Measurements from ENCODE around the gene TMEM91.

GRCh38 chr19:41411968-41412265 lies 35.6 kb downstream of the TMEM91 start:
- TF ChIP-seq CHD7 (IDR thresholded peaks at IDR 0.05; ENCODE audit: insufficient replicate concordance, low read length) (no peak), EZH2 (IDR thresholded peaks at IDR 0.05; ENCODE audit: low read depth, low read length, severe bottlenecking) (no peak), KDM1A (IDR thresholded peaks at IDR 0.05; ENCODE audit: borderline replicate concordance, low read length) (no peak), ATF2 (IDR thresholded peaks at IDR 0.05; ENCODE audit: low read length) (no peak), CTCF (IDR thresholded peaks at IDR 0.05; ENCODE audit: control extremely low read depth in 1 of 3, insufficient read depth in 1 of 3, low read depth in 1 of 3, low read length in 3 of 3) (no peak), MAX (IDR thresholded peaks at IDR 0.05) (no peak), POLR2AphosphoS5 (IDR thresholded peaks at IDR 0.05; ENCODE audit: low read depth, low read length) (no peak), GABPA (IDR thresholded peaks at IDR 0.05; ENCODE audit: borderline replicate concordance, insufficient read depth, low read length) (no peak), ZNF274 (IDR thresholded peaks at IDR 0.05; ENCODE audit: borderline replicate concordance, extremely low read depth, low read length) (no peak), EGR1 (IDR thresholded peaks at IDR 0.05; ENCODE audit: borderline replicate concordance, low read depth, low read length) (no peak), TCF12 (IDR thresholded peaks at IDR 0.05; ENCODE audit: low read depth, low read length) (no peak), GTF2F1 (IDR thresholded peaks at IDR 0.05; ENCODE audit: borderline replicate concordance, low read depth, low read length) (no peak), MAFK (IDR thresholded peaks at IDR 0.05; ENCODE audit: low read depth, low read length) (no peak)

Data from H1 (cell line).